Trophoblast cell (in vitro differentiated cells and primary cell): ENCODE measurements around the gene PGLYRP4.

Experiments
- DNase-seq, 2 donors: peaks; one replicate each; pipeline ENCODE4 v3.0.0-alpha.2; 2016
- H2AFZ ChIP-seq: 2 replicates; pipeline ENCODE4 v1.6.1; 2013; ENCODE audit warnings: low read length, moderate library complexity, mild to moderate bottlenecking; ENCODE audit not compliant: insufficient read depth, poor library complexity
- H2AK5ac ChIP-seq: 2 replicates; pipeline ENCODE4 v1.6.1; 2013; ENCODE audit warnings: mild to moderate bottlenecking, low read length
- H2BK120ac ChIP-seq: 2 replicates; pipeline ENCODE4 v1.6.1; 2013; ENCODE audit warnings: low read length, mild to moderate bottlenecking, moderate library complexity; ENCODE audit not compliant: insufficient read depth, poor library complexity
- H2BK12ac ChIP-seq: 2 replicates; pipeline ENCODE4 v1.6.1; 2013; ENCODE audit warnings: mild to moderate bottlenecking, low read length, moderate library complexity
- H2BK5ac ChIP-seq: 2 replicates; pipeline ENCODE4 v1.6.1; 2013; ENCODE audit warnings: low read length, low read depth, moderate library complexity, mild to moderate bottlenecking; ENCODE audit not compliant: poor library complexity
- H3K14ac ChIP-seq: 2 replicates; pipeline ENCODE4 v1.6.1; 2013; ENCODE audit warnings: mild to moderate bottlenecking, low read length
- H3K18ac ChIP-seq: 2 replicates; pipeline ENCODE4 v1.6.1; 2013; ENCODE audit warnings: mild to moderate bottlenecking, low read length
- H3K23ac ChIP-seq: 2 replicates; pipeline ENCODE4 v1.6.1; 2013; ENCODE audit warnings: low read length
- H3K27ac ChIP-seq: 2 replicates; pipeline ENCODE4 v1.5.1; 2013; ENCODE audit warnings: low read depth, mild to moderate bottlenecking, inconsistent platforms, low read length, moderate library complexity
- H3K27me3 ChIP-seq: 2 replicates; pipeline ENCODE4 v1.6.1; 2013; ENCODE audit warnings: inconsistent platforms, mild to moderate bottlenecking, low read length, moderate library complexity; ENCODE audit not compliant: insufficient read depth
- H3K36me3 ChIP-seq, 2 experiments: 1 replicate in 1 of 2; 2 replicates in 1 of 2; pipeline ENCODE4 v1.6.1; 2013; ENCODE audit warnings: low read length in 2 of 2, mild to moderate bottlenecking in 2 of 2, moderate library complexity in 1 of 2; ENCODE audit not compliant: insufficient read depth in 2 of 2, control insufficient read depth in 1 of 2
- H3K4ac ChIP-seq: 2 replicates; pipeline ENCODE4 v1.6.1; 2013; ENCODE audit warnings: low read depth, mild to moderate bottlenecking, low read length, moderate library complexity
- H3K4me1 ChIP-seq, 2 experiments: 1 replicate in 1 of 2; 2 replicates in 1 of 2; pipeline ENCODE4 v1.6.1; 2013; ENCODE audit warnings: low read length in 2 of 2, mild to moderate bottlenecking in 2 of 2, moderate library complexity in 1 of 2; ENCODE audit not compliant: insufficient read depth in 2 of 2, control insufficient read depth in 1 of 2
- H3K4me2 ChIP-seq: 2 replicates; pipeline ENCODE4 v1.6.1; 2013; ENCODE audit warnings: inconsistent platforms, mild to moderate bottlenecking, low read length, moderate library complexity
- H3K4me3 ChIP-seq: 2 replicates; pipeline ENCODE4 v1.5.1; 2013; ENCODE audit warnings: mild to moderate bottlenecking, low read depth, low read length, inconsistent platforms
- H3K79me1 ChIP-seq: one replicate; pipeline ENCODE4 v1.6.1; 2013; ENCODE audit warnings: low read length
- H3K79me2 ChIP-seq: 2 replicates; pipeline ENCODE4 v1.6.1; 2013; ENCODE audit warnings: low read length, mild to moderate bottlenecking; ENCODE audit not compliant: control insufficient read depth, insufficient read depth, poor library complexity
- H3K9ac ChIP-seq: 2 replicates; pipeline ENCODE4 v1.6.1; 2013; ENCODE audit warnings: mild to moderate bottlenecking, low read length
- H3K9me3 ChIP-seq: 2 replicates; pipeline ENCODE4 v1.6.1; 2013; ENCODE audit warnings: low read depth, mild to moderate bottlenecking, control low read depth, inconsistent platforms, low read length; ENCODE audit not compliant: insufficient read depth
- H4K12ac ChIP-seq: 2 replicates; pipeline ENCODE4 v1.6.1; 2013; ENCODE audit warnings: low read depth, mild to moderate bottlenecking, low read length, moderate library complexity
- H4K8ac ChIP-seq: 2 replicates; pipeline ENCODE4 v1.6.1; 2013; ENCODE audit warnings: low read depth, mild to moderate bottlenecking, low read length, moderate library complexity
- H4K91ac ChIP-seq: one replicate; pipeline ENCODE4 v1.6.1; 2013; ENCODE audit warnings: low read depth, mild to moderate bottlenecking, low read length, moderate library complexity
- WGBS: extraction: QIAGEN DNeasy Blood & Tissue Kit; methylation state at CpG from one replicate; pipeline ENCODE4 v1.1.7; 2013; ENCODE audit warnings: missing lambda C conversion rate; ENCODE audit not compliant: insufficient read length, insufficient coverage; ENCODE audit errors: extremely low coverage; 5-methylcytosine and 5-hydroxymethylcytosine counted together

Gene PGLYRP4

GRCh38 chr1:153308540-153308939, 40.1 kb downstream of the PGLYRP4 start:
- no peaks in the 10 kb centered on the region for H3K36me3 ChIP-seq
- no peaks in the 10 kb centered on the region for H3K79me2 ChIP-seq
- H2BK12ac ChIP-seq: no peak overlapping the region
- no peaks in the 10 kb centered on the region for H3K4me1 ChIP-seq
- no peak overlapping the region for H3K4me2 ChIP-seq
- no peak overlapping the region for H2BK120ac ChIP-seq
- no peak overlapping the region for H3K18ac ChIP-seq
- H3K27ac ChIP-seq: no peak overlapping the region
- no peak overlapping the region for H2AFZ ChIP-seq
- no peaks in the 10 kb centered on the region for H3K27me3 ChIP-seq
- no peaks in the 10 kb centered on the region for H3K9me3 ChIP-seq
- H3K9ac ChIP-seq: no peak overlapping the region
- H4K12ac ChIP-seq: no peak overlapping the region
- DNase-seq: no peak
- no peak overlapping the region for H2AK5ac ChIP-seq
- H3K14ac ChIP-seq: no peak overlapping the region
- H2BK5ac ChIP-seq: no peak overlapping the region
- H3K79me1 ChIP-seq: no peaks in the 10 kb centered on the region
- H3K4ac ChIP-seq: no peak overlapping the region
- no peak overlapping the region for H3K23ac ChIP-seq
- H4K91ac ChIP-seq: no peak overlapping the region
- no CpG with 5 or more reads among the region's 2 CpGs for WGBS
- H4K8ac ChIP-seq: no peak overlapping the region
- H3K4me3 ChIP-seq: no peak overlapping the region

GRCh38 chr1:153307221-153307600, 41.4 kb downstream of the PGLYRP4 start:
- no peak overlapping the region for H3K23ac ChIP-seq
- H3K79me2 ChIP-seq: no peaks in the 10 kb centered on the region
- no peak overlapping the region for H4K12ac ChIP-seq
- H3K4me2 ChIP-seq: no peak overlapping the region
- no peak overlapping the region for H4K8ac ChIP-seq
- H3K4me1 ChIP-seq: no peaks in the 10 kb centered on the region
- no peak overlapping the region for H3K9ac ChIP-seq
- no CpG with 5 or more reads among the region's 10 CpGs for WGBS
- no peak overlapping the region for H2AK5ac ChIP-seq
- H3K4me3 ChIP-seq: no peak overlapping the region
- H3K9me3 ChIP-seq: no peaks in the 10 kb centered on the region
- H4K91ac ChIP-seq: no peak overlapping the region
- no peak overlapping the region for H3K4ac ChIP-seq
- no peak overlapping the region for H2BK5ac ChIP-seq
- H3K27ac ChIP-seq: no peak overlapping the region
- H3K36me3 ChIP-seq: no peaks in the 10 kb centered on the region
- no peaks in the 10 kb centered on the region for H3K27me3 ChIP-seq
- H3K18ac ChIP-seq: no peak overlapping the region
- no peak for DNase-seq
- H3K14ac ChIP-seq: no peak overlapping the region
- no peak overlapping the region for H2BK120ac ChIP-seq
- no peaks in the 10 kb centered on the region for H3K79me1 ChIP-seq
- H2BK12ac ChIP-seq: no peak overlapping the region
- no peak overlapping the region for H2AFZ ChIP-seq

- Histone ChIP-seq H2AFZ (no peak overlapping the region), H3K18ac (no peak overlapping the region), H3K9me3 (no peaks in the 10 kb centered on the region), H3K27ac (no peak overlapping the region), H3K14ac (no peak overlapping the region), H3K9ac (no peak overlapping the region), H3K27me3 (no peaks in the 10 kb centered on the region), H3K36me3 (no peaks in the 10 kb centered on the region), H4K91ac (no peak overlapping the region), H2BK5ac (no peak overlapping the region), H3K23ac (no peak overlapping the region), H3K79me2 (no peaks in the 10 kb centered on the region), H4K8ac (no peak overlapping the region), H4K12ac (no peak overlapping the region), H3K4me2 (no peak overlapping the region), H3K4me3 (no peak overlapping the region), H3K4ac (no peak overlapping the region), H2AK5ac (no peak overlapping the region), H3K79me1 (no peaks in the 10 kb centered on the region), H2BK120ac (no peak overlapping the region), H2BK12ac (no peak overlapping the region), H3K4me1 (no peaks in the 10 kb centered on the region)
- WGBS: no CpG with 5 or more reads among the region's 22 CpGs
- no peak for DNase-seq
These were observed 42.1 kb downstream of the PGLYRP4 start for GRCh38 chr1:153306303-153307220.

GRCh38 chr1:153305682-153306081, 43.0 kb downstream of the PGLYRP4 start:
- no peaks in the 10 kb centered on the region for H3K79me2 ChIP-seq
- H3K4me1 ChIP-seq: no peaks in the 10 kb centered on the region
- no peaks in the 10 kb centered on the region for H3K9me3 ChIP-seq
- H3K27me3 ChIP-seq: no peaks in the 10 kb centered on the region
- no peak overlapping the region for H3K14ac ChIP-seq
- no peaks in the 10 kb centered on the region for H3K79me1 ChIP-seq
- H3K23ac ChIP-seq: no peak overlapping the region
- H2AK5ac ChIP-seq: no peak overlapping the region
- no peak overlapping the region for H4K8ac ChIP-seq
- H2BK5ac ChIP-seq: no peak overlapping the region
- H4K12ac ChIP-seq: no peak overlapping the region
- no peak overlapping the region for H2BK12ac ChIP-seq
- no peak overlapping the region for H3K4ac ChIP-seq
- H3K9ac ChIP-seq: no peak overlapping the region
- WGBS: no CpG with 5 or more reads among the region's 6 CpGs
- no peaks in the 10 kb centered on the region for H3K36me3 ChIP-seq
- H3K4me2 ChIP-seq: no peak overlapping the region
- no peak overlapping the region for H3K27ac ChIP-seq
- DNase-seq: no peak
- no peak overlapping the region for H3K4me3 ChIP-seq
- no peak overlapping the region for H2AFZ ChIP-seq
- no peak overlapping the region for H4K91ac ChIP-seq
- no peak overlapping the region for H3K18ac ChIP-seq
- H2BK120ac ChIP-seq: no peak overlapping the region
